Measurements from ENCODE around the gene F11R.
"Not testable (repeated sequence)": the region's sequence is repeated elsewhere in the genome, so short reads cannot be mapped to it uniquely, and the experiment has no call there.

F11R gene

DNA sequence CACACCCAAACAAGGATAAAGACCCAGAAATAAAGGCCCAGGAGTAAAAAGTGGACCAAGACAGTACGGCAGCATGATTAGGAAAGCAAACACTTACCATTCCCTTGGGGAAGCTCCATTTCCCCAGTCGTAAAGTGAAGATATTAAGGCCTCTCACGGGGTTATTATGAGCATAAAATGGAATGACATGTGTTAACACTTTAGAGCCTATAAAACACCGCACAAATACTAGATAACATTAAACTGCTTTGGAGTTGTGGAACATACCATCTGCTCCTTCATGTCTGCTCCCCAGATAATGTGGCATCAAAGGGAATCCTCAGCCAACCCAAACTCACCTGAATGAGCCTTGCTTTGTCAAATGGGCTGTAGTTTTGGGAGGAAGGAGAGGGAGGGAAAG lies 57.4 kb downstream of the F11R start:
- no peak for DNase-seq (ENCODE audit: low read depth)

DNA sequence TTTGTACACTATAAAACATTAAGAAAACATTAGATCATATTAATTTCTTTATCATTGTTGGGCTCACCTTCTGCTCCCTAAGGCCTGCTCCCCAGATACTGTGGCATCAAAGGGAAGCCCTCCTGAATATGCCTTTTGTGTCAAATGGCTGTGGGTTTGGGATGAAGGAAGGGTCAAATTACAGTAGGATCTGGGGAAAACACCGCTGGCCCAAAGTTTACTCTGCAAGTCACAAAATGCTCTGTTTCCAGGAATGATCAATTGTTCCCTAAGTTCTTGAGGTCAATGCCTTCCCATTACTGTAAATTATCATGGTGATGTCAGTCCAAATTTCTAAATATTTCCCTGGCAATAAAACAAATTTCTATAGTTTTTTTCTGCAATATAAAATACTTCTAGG lies 59.5 kb downstream of the F11R start:
- no peak for DNase-seq (ENCODE audit: low read depth)

DNA sequence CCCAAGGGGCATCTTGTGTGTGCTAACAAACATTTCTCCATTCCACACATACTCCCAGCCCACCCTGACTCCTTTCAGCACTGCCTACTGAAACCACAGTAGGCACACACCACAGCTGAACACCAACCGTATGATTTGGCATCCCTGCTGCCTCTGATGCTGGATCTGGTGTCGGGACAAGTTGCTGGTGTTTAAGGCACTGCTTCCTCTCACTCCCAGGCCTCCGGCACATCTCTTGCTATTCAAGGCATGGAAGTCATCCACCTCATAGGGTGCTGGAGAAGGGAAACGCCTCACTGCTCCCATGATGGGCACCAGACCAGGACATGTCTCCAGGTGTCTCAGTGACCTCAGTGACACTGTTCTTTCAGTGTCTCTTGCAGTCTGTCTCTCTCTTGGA lies 64.0 kb downstream of the F11R start:
- no peak for DNase-seq (ENCODE audit: low read depth)

DNA sequence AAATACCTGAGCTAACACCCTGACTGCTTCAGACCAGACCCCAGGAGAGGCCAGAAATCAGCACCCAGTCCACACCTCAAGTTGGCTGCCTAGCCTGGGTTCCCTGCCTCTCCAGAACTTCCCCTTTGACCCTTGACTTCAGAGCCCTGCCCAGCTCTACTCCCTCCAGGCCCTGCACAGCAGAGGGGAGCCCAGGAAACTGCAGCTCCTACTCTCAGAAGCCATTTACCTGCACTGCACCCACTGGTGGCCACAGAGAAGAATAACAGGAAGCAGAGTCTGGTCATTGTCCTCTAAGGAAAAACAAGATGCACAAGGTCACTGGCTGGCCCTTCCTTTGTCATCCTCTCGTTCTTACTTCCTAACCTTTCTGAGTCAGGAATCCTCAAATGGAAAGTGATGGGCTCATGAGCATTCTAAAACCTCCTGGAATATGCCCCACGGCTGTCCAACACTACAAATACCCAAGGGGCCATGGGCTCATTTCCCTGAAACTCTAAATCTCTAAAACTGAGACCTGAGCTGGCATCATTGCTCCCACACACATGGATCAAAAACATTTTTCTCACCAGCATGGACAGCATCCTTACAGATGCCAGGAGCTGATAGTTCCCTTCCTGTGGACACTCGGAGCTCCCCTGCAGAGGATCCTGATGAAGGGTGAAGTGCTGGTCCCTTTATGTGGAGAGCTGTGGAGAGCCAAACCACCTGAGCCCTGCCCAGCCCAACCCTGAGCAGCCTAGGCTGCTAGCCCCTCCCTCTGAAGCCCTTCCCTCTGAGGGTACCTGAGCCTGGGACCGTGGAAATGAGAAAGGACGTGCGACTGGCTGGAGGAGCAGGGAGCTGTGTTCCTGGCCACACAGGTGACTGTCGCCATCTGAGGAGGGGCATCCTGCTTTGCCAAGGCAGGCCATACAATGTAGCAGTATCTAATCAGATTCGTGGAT lies 66.5 kb downstream of the F11R start, which contains the start of gene ITLN2:
Gene ITLN2, minus strand, starts transcription at position 652 of the 947 bp plus-strand sequence. Its CDS starts 68 bp downstream, at position 584.
- no peak for DNase-seq (ENCODE audit: low read depth)

DNA sequence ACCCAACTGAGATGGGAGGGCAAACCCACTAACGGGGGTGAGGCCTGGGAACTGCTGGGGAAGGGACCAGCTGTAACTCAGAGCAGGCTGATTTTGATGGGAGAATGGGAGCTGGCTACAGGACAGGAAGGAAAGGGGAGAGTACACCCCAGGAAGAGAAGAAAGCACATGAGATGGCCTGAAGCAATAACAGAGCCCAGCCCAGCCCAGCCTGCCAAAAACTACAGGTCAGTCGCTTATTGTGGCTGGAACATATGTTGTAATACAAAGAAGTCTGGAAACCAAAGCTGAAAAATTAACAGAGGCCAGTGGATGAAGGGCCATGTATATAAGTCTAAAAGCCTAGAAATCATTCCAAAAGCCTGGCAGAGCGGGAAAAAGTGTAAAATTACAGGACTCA lies 67.9 kb downstream of the F11R start:
- no peak for DNase-seq (ENCODE audit: low read depth)

DNA sequence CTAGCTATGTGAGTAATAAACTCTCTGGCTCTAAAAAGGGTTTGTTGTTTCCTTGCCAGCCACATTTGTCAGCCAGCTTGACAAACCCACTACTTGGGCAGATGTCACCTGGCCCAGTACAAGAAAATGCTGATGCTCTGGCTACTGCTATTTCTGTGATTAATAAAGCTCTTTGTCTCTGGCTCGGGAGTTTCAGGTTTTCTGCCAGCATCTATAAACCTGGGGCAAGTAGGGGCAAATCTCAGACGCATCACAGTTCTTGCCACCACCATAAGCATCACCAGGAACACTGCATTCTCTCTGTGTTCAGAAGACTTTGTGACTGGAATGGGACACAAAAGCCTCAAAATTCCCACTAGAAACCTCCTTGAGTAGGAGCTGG lies 68.8 kb downstream of the F11R start:
- DNase-seq (ENCODE audit: low read depth): no peak

DNA sequence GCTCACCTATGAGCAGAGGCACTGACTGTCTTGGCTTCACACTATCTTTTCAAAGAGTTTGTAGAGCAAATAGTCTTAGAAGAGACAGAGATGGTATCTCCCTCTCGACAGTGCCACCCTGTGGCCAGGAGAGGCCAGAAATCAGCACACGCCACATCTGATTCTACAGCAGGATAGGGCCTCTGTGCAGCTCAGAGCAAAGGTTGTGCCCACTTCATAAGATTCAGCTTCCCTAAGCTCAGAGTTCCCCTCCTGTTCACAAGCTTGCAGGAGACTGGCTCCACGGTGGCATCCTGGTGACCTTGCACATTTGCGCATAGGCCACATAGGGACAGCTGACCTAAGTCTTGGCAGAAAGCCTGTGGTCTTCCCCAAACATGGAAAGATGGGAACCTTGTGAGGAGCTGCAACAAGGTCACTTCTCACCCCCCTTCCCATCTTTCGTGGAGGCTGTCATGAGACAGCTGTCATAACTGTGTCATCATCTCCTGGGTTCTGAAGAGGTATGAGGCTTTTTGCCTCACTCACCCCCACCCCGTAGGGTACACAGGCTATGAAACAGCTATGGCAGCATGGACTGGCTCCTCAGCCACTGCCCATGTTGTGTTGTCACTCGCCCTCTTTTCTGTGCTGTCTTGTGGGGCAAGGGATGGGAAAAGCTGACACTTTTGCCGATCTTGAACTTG lies 69.4 kb downstream of the F11R start:
- peak; percentile 47 for DNase-seq (ENCODE audit: low read depth)

DNA sequence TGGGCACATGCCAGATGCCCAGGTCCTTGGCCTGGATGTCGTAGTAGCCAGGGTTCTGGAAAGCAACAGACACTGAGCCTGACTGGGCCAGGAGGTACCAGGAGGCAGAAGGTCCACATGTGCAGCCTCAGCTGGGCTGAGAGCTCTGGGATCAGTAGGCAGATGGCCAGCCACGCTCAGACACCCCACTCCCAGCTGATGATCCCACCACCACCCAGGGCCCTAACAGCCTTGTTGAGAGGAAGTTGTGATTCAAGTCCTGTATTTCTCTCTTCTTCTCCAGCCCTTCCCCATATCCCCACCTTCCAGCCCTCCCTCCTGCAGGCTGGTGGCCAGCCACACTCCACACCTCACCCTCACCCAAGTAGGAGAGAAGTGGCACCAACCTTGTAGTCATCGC lies 70.3 kb downstream of the F11R start:
- no peak for DNase-seq (ENCODE audit: low read depth)

DNA sequence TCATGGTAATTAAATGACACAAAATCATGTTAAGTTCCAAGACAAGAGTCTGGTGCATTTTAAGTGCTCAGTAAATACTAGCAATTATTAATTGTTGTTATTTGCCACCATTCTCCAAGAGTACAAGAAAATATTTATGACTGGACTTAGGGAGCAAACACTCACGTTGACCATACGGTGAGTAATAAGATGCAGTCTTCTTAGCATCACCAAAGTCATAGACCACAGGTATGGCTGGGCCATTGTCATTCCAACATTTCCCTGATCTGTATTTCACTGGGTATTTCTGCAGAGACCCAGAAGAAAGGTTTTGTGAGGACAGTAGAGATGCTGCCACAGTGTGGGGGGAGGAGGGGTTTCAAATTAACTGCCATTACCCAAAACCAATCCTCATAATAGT lies 71.1 kb downstream of the F11R start:
- DNase-seq (ENCODE audit: low read depth): no peak

DNA sequence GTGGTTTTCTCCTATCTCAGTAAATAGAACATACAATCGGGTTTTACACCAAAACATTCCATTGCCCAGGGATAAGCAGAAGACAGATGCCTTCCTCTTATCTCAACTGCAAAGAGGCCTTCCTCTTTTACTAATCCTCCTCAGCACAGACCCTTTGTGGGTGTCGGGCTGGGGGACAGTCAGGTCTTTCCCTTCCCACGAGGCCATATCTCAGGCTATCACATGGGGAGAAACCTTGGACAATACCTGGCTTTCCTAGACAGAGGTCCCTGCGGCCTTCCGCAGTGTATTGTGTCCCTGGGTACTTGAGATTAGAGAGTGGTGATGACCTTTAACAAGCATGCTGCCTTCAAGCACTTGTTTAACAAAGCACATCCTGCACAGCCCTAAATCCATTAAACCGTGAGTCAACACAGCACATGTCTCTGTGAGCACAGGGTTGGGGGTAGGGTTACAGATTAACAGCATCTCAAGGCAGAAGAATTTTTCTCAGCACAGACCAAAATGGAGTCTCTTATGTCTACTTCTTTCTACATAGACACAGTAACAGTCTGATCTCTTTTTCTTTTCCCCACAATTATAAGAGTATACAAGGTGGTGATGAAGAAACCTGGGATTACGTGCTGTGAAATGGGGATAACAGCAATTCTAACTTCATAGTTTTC lies 71.6 kb downstream of the F11R start:
- DNase-seq (ENCODE audit: low read depth): not testable (repeated sequence)

DNA sequence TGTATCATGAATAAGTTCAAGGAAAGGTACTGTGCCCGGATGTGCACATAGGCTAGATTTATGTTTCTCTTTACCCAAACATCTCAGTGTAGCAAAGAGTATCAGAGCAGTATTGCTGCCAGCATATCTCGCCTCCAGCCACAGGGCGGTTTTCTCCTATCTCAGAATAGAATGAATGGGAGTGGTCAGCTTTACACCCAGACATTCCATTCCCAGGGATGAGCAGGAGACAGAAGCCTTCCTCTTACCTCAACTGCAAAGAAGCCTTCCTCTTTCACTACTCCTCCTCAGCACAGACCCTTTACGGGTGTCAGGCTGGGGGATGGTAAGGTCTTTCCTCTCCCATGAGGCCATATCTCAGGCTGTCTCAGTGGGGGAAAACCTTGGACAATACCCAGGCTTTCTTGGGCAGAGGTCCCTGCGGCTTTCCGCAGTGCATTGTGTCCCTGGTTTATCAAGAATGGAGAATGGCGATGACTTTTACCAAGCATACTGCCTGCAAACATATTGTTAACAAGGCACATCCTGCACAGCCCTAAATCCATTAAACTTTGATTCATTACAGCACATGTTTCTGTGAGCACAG lies 73.7 kb downstream of the F11R start:
- not testable (repeated sequence) for DNase-seq (ENCODE audit: low read depth)

DNA sequence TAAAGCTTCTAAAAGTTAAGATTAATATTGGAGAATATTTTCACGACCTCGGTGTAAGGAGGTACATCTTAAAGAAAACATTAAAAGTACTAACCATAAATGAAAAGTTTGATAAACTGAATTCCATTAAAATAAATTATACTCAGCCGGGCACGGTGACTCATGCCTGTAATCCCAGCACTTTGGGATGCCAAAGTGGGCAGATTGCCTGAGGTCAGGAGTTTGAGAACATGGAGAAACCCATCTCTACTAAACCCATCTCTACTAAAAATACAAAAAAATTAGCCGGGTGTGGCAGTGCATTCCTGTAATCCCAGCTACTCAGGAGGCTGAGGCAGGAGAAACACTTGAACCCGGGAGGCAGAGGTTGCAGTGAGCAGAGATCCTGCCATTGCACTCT lies 75.1 kb downstream of the F11R start:
- DNase-seq (ENCODE audit: low read depth): not testable (repeated sequence)
